Spleen (tissue), 7 donors: ENCODE measurements around the gene ZC4H2.

Source experiments
- POLR2A ChIP-seq, 3 donors: fragments of 450-650 bp; IDR thresholded peaks; one replicate each; pipeline ENCODE4 v1.5.1; 2017; ENCODE audit warnings: antibody characterized with exemption in 3 of 3, mild to moderate bottlenecking in 1 of 3
- TF ChIP-seq, protein P1 (sequence below), 11 experiments: fragments of 200-600 bp in 7 of 11; fragments of 450-650 bp in 4 of 11; sonication (generic) in 4 of 11; IDR thresholded peaks in 8 of 11; conservative IDR thresholded peaks in 3 of 11; 1 replicate in 7 of 11; 2 replicates in 4 of 11; pipeline versions ENCODE4 v1.4.0 to v1.8.0; 2016 to 2021; ENCODE audit warnings: antibody characterized with exemption in 11 of 11, inconsistent platforms in 4 of 11, mild to moderate bottlenecking in 1 of 11
- donor health status: DM: no; HTN: no; CAD: no; lungs with moderate emphysema.
- donor health status: DM: no; HTN: no; CAD: no.
- donor health status: DM: no; HTN: no; CAD: no.

DNA sequence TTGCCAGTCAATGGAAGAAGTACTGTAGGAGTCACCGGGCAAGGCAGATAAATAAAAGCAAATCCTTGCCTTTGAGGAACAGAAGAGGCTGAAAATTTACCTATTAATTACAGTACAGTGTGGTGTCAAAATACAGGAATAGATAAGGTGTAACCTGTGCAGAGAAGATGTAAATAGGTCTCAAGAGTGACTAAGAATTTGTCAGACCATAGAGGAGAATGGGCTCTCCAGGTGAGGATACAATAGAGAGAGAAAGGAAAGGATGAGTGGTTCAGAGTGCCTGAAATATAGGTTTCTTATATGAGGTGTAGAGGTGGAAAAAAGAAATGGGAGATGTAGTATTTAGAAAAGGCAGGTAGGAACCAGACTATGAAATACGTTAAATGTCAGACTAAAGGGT lies 801 bp upstream of the ZC4H2 start:
- TF ChIP-seq, protein P1, sequence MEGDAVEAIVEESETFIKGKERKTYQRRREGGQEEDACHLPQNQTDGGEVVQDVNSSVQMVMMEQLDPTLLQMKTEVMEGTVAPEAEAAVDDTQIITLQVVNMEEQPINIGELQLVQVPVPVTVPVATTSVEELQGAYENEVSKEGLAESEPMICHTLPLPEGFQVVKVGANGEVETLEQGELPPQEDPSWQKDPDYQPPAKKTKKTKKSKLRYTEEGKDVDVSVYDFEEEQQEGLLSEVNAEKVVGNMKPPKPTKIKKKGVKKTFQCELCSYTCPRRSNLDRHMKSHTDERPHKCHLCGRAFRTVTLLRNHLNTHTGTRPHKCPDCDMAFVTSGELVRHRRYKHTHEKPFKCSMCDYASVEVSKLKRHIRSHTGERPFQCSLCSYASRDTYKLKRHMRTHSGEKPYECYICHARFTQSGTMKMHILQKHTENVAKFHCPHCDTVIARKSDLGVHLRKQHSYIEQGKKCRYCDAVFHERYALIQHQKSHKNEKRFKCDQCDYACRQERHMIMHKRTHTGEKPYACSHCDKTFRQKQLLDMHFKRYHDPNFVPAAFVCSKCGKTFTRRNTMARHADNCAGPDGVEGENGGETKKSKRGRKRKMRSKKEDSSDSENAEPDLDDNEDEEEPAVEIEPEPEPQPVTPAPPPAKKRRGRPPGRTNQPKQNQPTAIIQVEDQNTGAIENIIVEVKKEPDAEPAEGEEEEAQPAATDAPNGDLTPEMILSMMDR (IDR thresholded peaks at IDR 0.05 in 8 of 11, conservative IDR thresholded peaks at IDR 0.05 in 3 of 11): no peak
- no peak for TF ChIP-seq POLR2A (IDR thresholded peaks at IDR 0.05)
